Activated B cell treated with CpG ODN at 0.5 μM for 24 hours (primary cell): ENCODE results near the gene TRIM52. TPM values are rescaled to one million over a fixed set of nuclear protein-coding genes. Genes with fewer than 3 reads are reported as not detected.
"Not testable (repeated sequence)": the region's sequence is repeated elsewhere in the genome, so short reads cannot be mapped to it uniquely, and the experiment has no call there.

ENCODE experiments used
- ATAC-seq: fragments of 200-7000 bp; cut with Tn5 transposase; one replicate; pipeline ENCODE4 v1.10.0; 2021; ENCODE audit warnings: low read depth, mild to moderate bottlenecking, moderate library complexity
- CTCF ChIA-PET: fragments of 350-600 bp; sonication (Branson Sonifier 250); formaldehyde crosslinking; loops from one replicate; lab custom pipeline; 2021; ENCODE audit warnings: antibody characterized with exemption; lab: Charles Lee
- POLR2A ChIA-PET: fragments of 350-600 bp; sonication (Branson Sonifier 250); formaldehyde crosslinking; loops from one replicate; lab custom pipeline; 2021; ENCODE audit warnings: antibody characterized with exemption; lab: Charles Lee
- DNase-seq: peaks from one replicate; pipeline ENCODE4 v3.0.0; 2022
- H3K27ac Mint-ChIP-seq: one replicate; pipeline ENCODE4 v1.8.0; 2020; ENCODE audit warnings: mixed read lengths
- H3K27me3 Mint-ChIP-seq: one replicate; pipeline ENCODE4 v1.8.0; 2021; ENCODE audit warnings: mixed read lengths
- H3K36me3 Mint-ChIP-seq: one replicate; pipeline ENCODE4 v1.8.0; 2021; ENCODE audit warnings: low read depth, mixed read lengths
- H3K4me1 Mint-ChIP-seq: one replicate; pipeline ENCODE4 v1.8.0; 2021; ENCODE audit warnings: mixed read lengths
- H3K4me3 Mint-ChIP-seq: one replicate; pipeline ENCODE4 v1.8.0; 2020; ENCODE audit warnings: mild to moderate bottlenecking, mixed read lengths
- H3K9me3 Mint-ChIP-seq: one replicate; pipeline ENCODE4 v1.8.0; 2020; ENCODE audit warnings: mixed read lengths
- CTCF ChIP-seq: fragments of 200-600 bp; IDR thresholded peaks from one replicate; pipeline ENCODE4 v1.8.0; 2022; ENCODE audit warnings: antibody characterized with exemption, mild to moderate bottlenecking
- intact Hi-C: fragments of 100-400 bp; cut with micrococcal nuclease; formaldehyde crosslinking; loops from one replicate; pipeline ENCODE4 v1.15.1; 2024
- total RNA-seq: library from RNA; stranded (reverse); gene quantifications from 2 replicates; pipeline ENCODE4 v1.2.3, GENCODE V29; 2022

TRIM52 gene
- total RNA-seq, 1 donor from 2014 or later = 36.9 TPM

- no peak overlapping the region for H3K27ac Mint-ChIP-seq
Measured at GRCh38 chr5:181212934-181213333, 48.0 kb downstream of the TRIM52 start.

GRCh38 chr5:181212080-181212479, 48.9 kb downstream of the TRIM52 start:
- POLR2A ChIA-PET = interaction anchor here (0.8 kb wide), 1 partner anchor 20 kb away, joined by 4 read pairs; no protein-coding TSS in a partner anchor
- CTCF ChIA-PET = no interaction called here
- Mint-ChIP-seq H3K9me3 (no peaks in the 10 kb centered on the region), H3K36me3 (peaks cover 4% of the 10 kb centered on the region), H3K4me1 (peaks cover 19% of the 10 kb centered on the region), H3K27me3 (peaks cover 3% of the 10 kb centered on the region), H3K27ac (no peak overlapping the region), H3K4me3 (no peak overlapping the region)
- intact Hi-C loops = no loop called here
- TF ChIP-seq CTCF = no peak
- ATAC-seq = no peak
- no peak for DNase-seq

More at GRCh38 chr5:181212934-181213333, 48.0 kb downstream of the TRIM52 start:
- ATAC-seq = no peak
- no peak for TF ChIP-seq CTCF
- Mint-ChIP-seq H3K27me3 (no peaks in the 10 kb centered on the region), H3K9me3 (no peaks in the 10 kb centered on the region), H3K36me3 (peaks cover 2% of the 10 kb centered on the region), H3K4me3 (no peak overlapping the region), H3K4me1 (peaks cover 18% of the 10 kb centered on the region)
- intact Hi-C loops = no loop called here
- ChIA-PET CTCF (no interaction called here), POLR2A (interaction anchor here (0.9 kb wide), 1 partner anchor 20 kb away, joined by 4 read pairs; no protein-coding TSS in a partner anchor)
- no peak for DNase-seq

- Mint-ChIP-seq H3K27me3 (peaks cover 9% of the 10 kb centered on the region), H3K4me1 (peaks cover 21% of the 10 kb centered on the region), H3K36me3 (peaks cover 9% of the 10 kb centered on the region), H3K27ac (no peak overlapping the region), H3K4me3 (no peak overlapping the region), H3K9me3 (no peaks in the 10 kb centered on the region)
- ATAC-seq (no peak), DNase-seq (no peak)
- ChIA-PET POLR2A (interaction anchor here (0.7 to 0.8 kb wide), 2 partner anchors 12 to 19 kb away, joined by 3 to 4 read pairs; partner anchors contain the start of gene TRIM41), CTCF (no interaction called here)
- TF ChIP-seq CTCF = no peak
- intact Hi-C loops = no loop called here
Measured at GRCh38 chr5:181211208-181211607, 49.7 kb downstream of the TRIM52 start.

- H3K9me3 Mint-ChIP-seq, DNase-seq, CTCF ChIA-PET, H3K36me3 Mint-ChIP-seq, intact Hi-C loops, ATAC-seq, H3K4me3 Mint-ChIP-seq, H3K27ac Mint-ChIP-seq: not testable (repeated sequence)
- H3K27me3 Mint-ChIP-seq = peaks cover 14% of the 10 kb centered on the region
- POLR2A ChIA-PET = interaction anchor here (0.7 kb wide), 1 partner anchor 13 kb away, joined by 3 read pairs; the partner anchor contains the start of gene TRIM41
- peaks cover 25% of the 10 kb centered on the region for H3K4me1 Mint-ChIP-seq
Measured at GRCh38 chr5:181210698-181211097, 50.2 kb downstream of the TRIM52 start.

- peaks cover 28% of the 10 kb centered on the region for H3K4me1 Mint-ChIP-seq
- ATAC-seq, CTCF ChIA-PET, DNase-seq, H3K4me3 Mint-ChIP-seq, H3K36me3 Mint-ChIP-seq, intact Hi-C loops, H3K27ac Mint-ChIP-seq, H3K9me3 Mint-ChIP-seq: not testable (repeated sequence)
- POLR2A ChIA-PET = interaction anchor here (1.9 kb wide), 1 partner anchor 11 kb away, joined by 7 read pairs; no protein-coding TSS in a partner anchor
- peaks cover 15% of the 10 kb centered on the region for H3K27me3 Mint-ChIP-seq
Measured at GRCh38 chr5:181210148-181210547, 50.8 kb downstream of the TRIM52 start.

GRCh38 chr5:181209006-181209405, 51.9 kb downstream of the TRIM52 start:
- CTCF ChIA-PET = interaction anchor here (3.3 kb wide), 1 partner anchor 18 kb away, joined by 17 read pairs; no protein-coding TSS in a partner anchor
- not testable (repeated sequence) for H3K27ac Mint-ChIP-seq, H3K4me3 Mint-ChIP-seq, H3K36me3 Mint-ChIP-seq, DNase-seq, H3K9me3 Mint-ChIP-seq, ATAC-seq
- POLR2A ChIA-PET = interaction anchor here (0.7 to 12.3 kb wide), 5 partner anchors 8 to 52 kb away, joined by 5 to 317 read pairs (median 21); partner anchors contain the start of gene TRIM52
- H3K4me1 Mint-ChIP-seq = peaks cover 31% of the 10 kb centered on the region
- intact Hi-C loops = loop anchor here (5.0 kb wide), 1 partner anchor 33 kb away; the partner anchor contains the start of gene RACK1
- peaks cover 15% of the 10 kb centered on the region for H3K27me3 Mint-ChIP-seq
